Measurements from ENCODE around the gene KANSL2. TPM values are rescaled to one million over a fixed set of nuclear protein-coding genes. Genes with fewer than 3 reads are reported as not detected.

KANSL2 gene
- total and polyA plus RNA-seq, 2 of the 13 experiments (the other 11 are each of a cell fraction or from before 2014, with no cell fraction given), result 24.1 to 41.3 TPM

GRCh38 chr12:48686037-48686595, 4.1 kb upstream of the KANSL2 start:
- DNase-seq (ENCODE audit: low spot score), result no peak
- no peak for TF ChIP-seq GATAD2A (CRISPR knock-in tag; IDR thresholded peaks at IDR 0.05)
- no peak for TF ChIP-seq ZNF7 (CRISPR knock-in tag; IDR thresholded peaks at IDR 0.05)
- TF ChIP-seq ZBTB46 (CRISPR knock-in tag; IDR thresholded peaks at IDR 0.05; ENCODE audit: borderline replicate concordance), result no peak
- no peak for TF ChIP-seq ZIK1 (CRISPR knock-in tag; IDR thresholded peaks at IDR 0.05; ENCODE audit: borderline replicate concordance, low read depth)
- no peak for TF ChIP-seq ATF4 (CRISPR knock-in tag; IDR thresholded peaks at IDR 0.05)
- no peak for TF ChIP-seq SSRP1 (CRISPR knock-in tag; IDR thresholded peaks at IDR 0.05)
- TF ChIP-seq ZNF841 (CRISPR knock-in tag; IDR thresholded peaks at IDR 0.05; ENCODE audit: borderline replicate concordance), result no peak
- no peak for TF ChIP-seq NFKB2 (CRISPR knock-in tag; IDR thresholded peaks at IDR 0.05; ENCODE audit: borderline replicate concordance)
- no peak for TF ChIP-seq KDM5B (CRISPR knock-in tag; IDR thresholded peaks at IDR 0.05; ENCODE audit: borderline replicate concordance)
- no peak for TF ChIP-seq ZNF484 (CRISPR knock-in tag; IDR thresholded peaks at IDR 0.05; ENCODE audit: borderline replicate concordance, low read depth)
- no peak for TF ChIP-seq EP300 (IDR thresholded peaks at IDR 0.05; ENCODE audit: low read depth in 2 of 2, low read length in 2 of 2)
- no peak for TF ChIP-seq EP300 (CRISPR knock-in tag; IDR thresholded peaks at IDR 0.05; ENCODE audit: borderline replicate concordance)
- no peak for TF ChIP-seq TBL1XR1 (IDR thresholded peaks at IDR 0.05; ENCODE audit: borderline replicate concordance, low read length, partially characterized antibody)
- no peak overlapping the region for H3K27ac ChIP-seq (ENCODE audit: extremely low read length, insufficient read depth, low read length)
- no peak overlapping the region for H3K4me2 ChIP-seq (ENCODE audit: low read depth, low read length)
- no peaks in the 10 kb centered on the region for H3K9me3 ChIP-seq (ENCODE audit: low read length)
- no TSS peak for BruUV-seq (replicated peaks)
- no peak overlapping the region for H2AFZ ChIP-seq (ENCODE audit: low read length)
- H3K4me3 ChIP-seq (replicated peaks in 1 of 3; ENCODE audit: insufficient read depth in 1 of 3, low read depth in 2 of 3, low read length in 3 of 3), result no peak overlapping the region
- in situ Hi-C loops (cut with HindIII; ENCODE audit: extremely low pct_ligation_motif_present, low pct_unique_long_range_greater_than_20kb) (no loop called here), intact Hi-C loops (cut with micrococcal nuclease; ENCODE audit: unreplicated experiment) (no loop called here)
- peaks cover 9% of the 10 kb centered on the region for H3K79me2 ChIP-seq (ENCODE audit: insufficient read depth, low read length)
- H3K9ac ChIP-seq (ENCODE audit: insufficient read depth, low read depth, low read length), result no peak overlapping the region
- ATAC-seq, result no peak
- peaks cover 0 to 11% of the 10 kb centered on the region in 2 experiments; a peak in 3 of 5 replicates for H3K36me3 ChIP-seq (replicated peaks in 1 of 2; ENCODE audit: control insufficient read depth in 1 of 2, insufficient read depth in 2 of 2, low read length in 2 of 2)
- H4K20me1 ChIP-seq (ENCODE audit: insufficient read depth, low read length), result no peaks in the 10 kb centered on the region
- H3K27me3 ChIP-seq (ENCODE audit: control insufficient read depth in 1 of 2, insufficient read depth in 2 of 2, low read length in 2 of 2), result no peaks in the 10 kb centered on the region; a peak in 1 of 5 replicates
- ChIA-PET CTCF (ENCODE audit: low intra/inter-chr PET ratio, low total read pairs) (no interaction called here), POLR2A (no interaction called here)
- FAIRE-seq, result no peak
- H3K4me1 ChIP-seq (ENCODE audit: insufficient read depth, low read length), result peaks cover 10% of the 10 kb centered on the region
- WGBS (ENCODE audit: low lambda C conversion rate), result 75% methylated on average over 3 of the region's 3 CpGs
